Neutrophil (primary cell): Measurements from ENCODE around the gene PLXNB2.

ENCODE experiments used
- H3K27ac ChIP-seq: fragments of 200-600 bp; sonication (generic); 2 replicates; pipeline ENCODE4 v1.5.1; 2016; ENCODE audit warnings: mild to moderate bottlenecking, moderate library complexity
- H3K27me3 ChIP-seq: fragments of 200-600 bp; sonication (generic); 2 replicates; pipeline ENCODE4 v1.6.0; 2016; ENCODE audit warnings: mild to moderate bottlenecking
- H3K36me3 ChIP-seq: fragments of 200-600 bp; sonication (generic); 2 replicates; pipeline ENCODE4 v1.5.1; 2017
- H3K4me1 ChIP-seq, 2 experiments: fragments of 200-600 bp in 1 of 2; sonication (generic) in 1 of 2; 1 replicate in 1 of 2; 2 replicates in 1 of 2; pipeline versions ENCODE4 v1.5.1 to v1.6.1; 2013 to 2016; ENCODE audit warnings: low read depth in 1 of 2, low read length in 1 of 2, mild to moderate bottlenecking in 1 of 2, moderate library complexity in 1 of 2; ENCODE audit not compliant: control insufficient read depth in 1 of 2, insufficient read depth in 1 of 2
- H3K4me3 ChIP-seq, 2 experiments: fragments of 200-600 bp in 1 of 2; sonication (generic) in 1 of 2; 1 replicate in 1 of 2; 2 replicates in 1 of 2; pipeline ENCODE4 v1.5.1; 2013 to 2016; ENCODE audit warnings: low read depth in 1 of 2, low read length in 1 of 2, mild to moderate bottlenecking in 1 of 2, moderate library complexity in 1 of 2
- H3K9me3 ChIP-seq: fragments of 200-600 bp; sonication (generic); 2 replicates; pipeline ENCODE4 v1.5.1; 2016
- TF ChIP-seq, protein P1 (sequence below): fragments of 200-600 bp; sonication (generic); IDR thresholded peaks from 2 replicates; pipeline ENCODE4 v1.5.1; 2016; ENCODE audit warnings: antibody characterized with exemption

The PLXNB2 gene

DNA sequence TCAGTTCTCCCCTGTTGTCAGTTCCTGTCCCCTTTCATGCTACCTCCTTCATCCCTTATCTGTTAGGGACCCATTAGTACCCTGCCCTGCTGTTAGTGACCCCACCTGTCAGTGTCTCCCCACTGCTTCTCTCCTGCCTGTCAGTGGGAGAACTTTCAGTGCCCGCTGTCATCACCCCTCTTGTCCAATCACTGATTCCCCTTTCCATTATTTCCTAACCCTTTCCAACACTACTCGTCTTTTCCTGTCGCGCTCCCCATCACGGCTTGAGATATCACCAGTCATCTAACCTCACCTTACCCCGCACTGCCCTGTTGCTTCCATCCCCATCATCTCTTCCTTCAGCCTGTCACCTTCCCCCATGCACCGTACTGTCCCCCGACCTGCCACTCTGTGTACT, 39.7 kb upstream of the PLXNB2 start:
- TF ChIP-seq, protein P1, sequence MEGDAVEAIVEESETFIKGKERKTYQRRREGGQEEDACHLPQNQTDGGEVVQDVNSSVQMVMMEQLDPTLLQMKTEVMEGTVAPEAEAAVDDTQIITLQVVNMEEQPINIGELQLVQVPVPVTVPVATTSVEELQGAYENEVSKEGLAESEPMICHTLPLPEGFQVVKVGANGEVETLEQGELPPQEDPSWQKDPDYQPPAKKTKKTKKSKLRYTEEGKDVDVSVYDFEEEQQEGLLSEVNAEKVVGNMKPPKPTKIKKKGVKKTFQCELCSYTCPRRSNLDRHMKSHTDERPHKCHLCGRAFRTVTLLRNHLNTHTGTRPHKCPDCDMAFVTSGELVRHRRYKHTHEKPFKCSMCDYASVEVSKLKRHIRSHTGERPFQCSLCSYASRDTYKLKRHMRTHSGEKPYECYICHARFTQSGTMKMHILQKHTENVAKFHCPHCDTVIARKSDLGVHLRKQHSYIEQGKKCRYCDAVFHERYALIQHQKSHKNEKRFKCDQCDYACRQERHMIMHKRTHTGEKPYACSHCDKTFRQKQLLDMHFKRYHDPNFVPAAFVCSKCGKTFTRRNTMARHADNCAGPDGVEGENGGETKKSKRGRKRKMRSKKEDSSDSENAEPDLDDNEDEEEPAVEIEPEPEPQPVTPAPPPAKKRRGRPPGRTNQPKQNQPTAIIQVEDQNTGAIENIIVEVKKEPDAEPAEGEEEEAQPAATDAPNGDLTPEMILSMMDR, result no peak
- peaks cover 8% of the 10 kb centered on the region in 2 experiments for H3K4me1 ChIP-seq
- H3K4me3 ChIP-seq, result no peak overlapping the region
- no peaks in the 10 kb centered on the region for H3K9me3 ChIP-seq
- peaks cover 8% of the 10 kb centered on the region for H3K36me3 ChIP-seq
- H3K27me3 ChIP-seq, result no peaks in the 10 kb centered on the region
- peak overlapping the region; percentile 45 for H3K27ac ChIP-seq

GRCh38 chr22:50346470-50346869, 39.0 kb upstream of the PLXNB2 start:
- TF ChIP-seq, protein P1, result no peak
- Histone ChIP-seq H3K4me1 (peaks cover 12 to 13% of the 10 kb centered on the region in 2 experiments), H3K27ac (no peak overlapping the region), H3K36me3 (peaks cover 1% of the 10 kb centered on the region), H3K27me3 (no peaks in the 10 kb centered on the region), H3K9me3 (no peaks in the 10 kb centered on the region), H3K4me3 (no peak overlapping the region)

- Histone ChIP-seq H3K27me3 (no peaks in the 10 kb centered on the region), H3K27ac (peak overlapping the region; percentile 80), H3K9me3 (no peaks in the 10 kb centered on the region), H3K36me3 (no peaks in the 10 kb centered on the region), H3K4me1 (peaks cover 12 to 13% of the 10 kb centered on the region in 2 experiments), H3K4me3 (peak overlapping the region; percentile 80 to 85)
- TF ChIP-seq, protein P1, result no peak
Measured at GRCh38 chr22:50343541-50343935, 36.1 kb upstream of the PLXNB2 start.

DNA sequence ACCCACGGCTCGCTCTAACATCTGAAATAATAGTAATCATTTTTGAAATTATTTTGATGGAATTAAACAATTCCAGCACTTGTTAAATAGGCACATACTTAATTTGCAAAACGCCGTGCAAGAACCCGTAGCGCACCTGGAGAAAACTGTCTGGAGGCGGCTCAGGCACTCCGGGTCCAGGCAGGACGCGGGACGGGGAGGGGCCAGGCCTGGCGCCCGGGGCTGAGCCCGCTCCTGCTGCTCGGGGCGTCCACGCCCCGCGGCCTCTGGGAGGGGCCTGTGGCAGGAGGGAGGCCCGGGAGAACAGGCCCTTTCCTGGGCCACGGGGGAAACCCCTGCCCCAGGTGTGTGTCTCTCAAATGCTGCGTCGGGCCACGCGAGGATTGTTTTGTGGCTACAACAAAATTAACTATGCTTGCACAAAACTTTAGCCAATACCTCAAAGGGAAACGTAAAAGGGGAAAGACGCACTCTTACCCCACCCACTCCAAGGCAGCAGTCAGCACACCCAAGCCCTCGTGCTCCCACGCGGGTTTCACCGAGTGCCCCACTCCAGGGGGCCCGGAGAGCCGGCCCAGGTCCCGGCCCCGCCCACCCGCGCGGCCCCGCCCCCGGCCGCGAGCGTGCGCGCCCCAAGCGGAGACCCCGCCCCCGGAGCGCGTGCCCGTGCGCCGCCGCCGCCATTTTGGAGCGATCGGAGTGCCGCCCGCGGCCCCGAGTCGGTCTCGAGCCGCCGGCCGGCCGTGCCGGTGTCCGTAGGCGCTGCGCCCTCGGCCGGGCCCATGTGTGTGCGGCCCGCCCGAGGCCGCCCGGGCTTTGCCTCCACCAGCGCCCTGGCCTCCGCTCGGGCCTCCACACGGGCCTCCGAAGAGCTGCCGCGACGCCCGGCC, 35.5 kb upstream of the PLXNB2 start, which contains the start of gene PPP6R2:
Gene PPP6R2 (plus strand): TSS at position 677 of the 890 bp plus-strand sequence. CDS start 50,582 bp downstream, outside the sequence.
- H3K27me3 ChIP-seq, result no peaks in the 10 kb centered on the region
- H3K4me1 ChIP-seq, result peaks cover 12 to 13% of the 10 kb centered on the region in 2 experiments
- TF ChIP-seq, protein P1, result peak; percentile 15
- peak within 1 kb of the TSS; percentile 80 to 85 for H3K4me3 ChIP-seq
- peak within 1 kb of the TSS; percentile 80 for H3K27ac ChIP-seq
- H3K36me3 ChIP-seq, result no peaks in the 10 kb centered on the region
- H3K9me3 ChIP-seq, result no peaks in the 10 kb centered on the region

- Histone ChIP-seq H3K9me3 (no peaks in the 10 kb centered on the region), H3K4me3 (peak overlapping the region; percentile 80 to 85), H3K4me1 (peaks cover 12 to 13% of the 10 kb centered on the region in 2 experiments), H3K27ac (peak overlapping the region; percentile 80), H3K27me3 (no peaks in the 10 kb centered on the region), H3K36me3 (no peaks in the 10 kb centered on the region)
- TF ChIP-seq, protein P1, result peak; percentile 95
Measured at GRCh38 chr22:50341977-50342650, 34.7 kb upstream of the PLXNB2 start.
